Stimulated activated CD4-positive, alpha-beta T cell treated with anti-CD3 and anti-CD28 coated beads, Interleukin-2, amount 100 ng/mL, for 24 hours (primary cell): Measurements from ENCODE around the gene SYNE2.
"Not testable (repeated sequence)": the region's sequence is repeated elsewhere in the genome, so short reads cannot be mapped to it uniquely, and the experiment has no call there.

Experiments used
- DNase-seq, 2 donors: peaks; one replicate each; pipeline ENCODE4 v3.0.0-alpha.2; 2020

SYNE2 gene

GRCh38 chr14:64091217-64091616 is 238.4 kb downstream of the SYNE2 start:
- no peak for DNase-seq

DNA sequence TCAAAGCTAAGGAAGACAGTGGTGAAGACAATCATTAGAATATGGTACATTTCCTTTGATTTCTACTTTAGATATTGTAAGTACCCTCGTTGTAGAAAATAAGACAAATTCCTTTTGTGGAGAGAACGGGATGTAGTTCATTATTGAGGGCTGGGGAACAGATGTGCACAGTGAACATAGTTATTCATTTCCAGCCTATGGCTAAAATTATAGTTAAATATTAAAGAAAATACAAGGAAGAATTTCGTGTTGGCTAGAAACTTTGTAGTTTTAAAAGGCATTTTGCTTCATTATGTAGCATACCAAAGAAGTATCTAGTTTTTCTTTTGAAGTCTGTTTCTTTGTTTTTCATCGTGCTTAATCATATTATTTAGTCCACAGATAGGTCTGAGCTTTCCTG is 239.5 kb downstream of the SYNE2 start:
- DNase-seq, result no peak

DNA sequence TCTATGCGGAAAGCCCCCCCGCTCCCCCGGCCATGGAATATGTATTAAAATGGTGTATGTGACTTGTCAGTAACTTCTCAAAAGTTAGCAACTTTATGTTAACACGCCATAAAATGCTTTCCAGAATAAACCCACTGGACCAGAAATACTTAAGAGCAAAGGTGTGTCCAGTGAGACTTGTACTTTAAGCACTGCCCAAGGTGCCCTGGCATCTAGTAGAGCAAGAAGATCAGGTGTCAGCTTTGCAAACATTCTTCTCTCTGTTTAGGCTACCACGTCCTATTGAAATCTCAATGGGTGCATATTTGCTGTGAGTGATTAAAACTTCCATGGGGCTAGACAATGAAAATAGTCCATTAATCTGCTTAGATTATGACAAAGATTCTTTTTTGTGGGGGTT is 240.1 kb downstream of the SYNE2 start:
- no peak for DNase-seq

DNA sequence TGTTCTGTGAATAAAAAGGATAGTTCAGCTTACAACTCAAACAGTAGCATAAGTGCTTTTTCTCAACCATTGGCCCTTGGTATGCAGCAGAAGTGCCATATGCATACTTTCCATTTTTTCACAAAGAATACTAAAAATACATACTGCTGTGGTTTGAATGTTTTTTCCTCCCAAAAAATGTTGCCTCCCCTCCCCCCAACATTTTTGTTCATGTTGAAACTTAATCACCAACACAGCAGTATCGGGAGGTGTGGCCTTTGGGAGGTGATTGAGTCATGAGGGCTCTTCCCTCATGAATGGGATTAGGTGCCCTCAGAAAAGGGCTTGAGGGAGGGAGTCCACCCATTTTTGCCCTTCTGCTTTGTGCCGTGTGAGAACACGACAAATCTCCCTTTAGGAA is 242.8 kb downstream of the SYNE2 start:
- DNase-seq, result peak in 1 of 2 donors; percentile 2

GRCh38 chr14:64098120-64098519 is 245.3 kb downstream of the SYNE2 start:
- DNase-seq, result no peak

DNA sequence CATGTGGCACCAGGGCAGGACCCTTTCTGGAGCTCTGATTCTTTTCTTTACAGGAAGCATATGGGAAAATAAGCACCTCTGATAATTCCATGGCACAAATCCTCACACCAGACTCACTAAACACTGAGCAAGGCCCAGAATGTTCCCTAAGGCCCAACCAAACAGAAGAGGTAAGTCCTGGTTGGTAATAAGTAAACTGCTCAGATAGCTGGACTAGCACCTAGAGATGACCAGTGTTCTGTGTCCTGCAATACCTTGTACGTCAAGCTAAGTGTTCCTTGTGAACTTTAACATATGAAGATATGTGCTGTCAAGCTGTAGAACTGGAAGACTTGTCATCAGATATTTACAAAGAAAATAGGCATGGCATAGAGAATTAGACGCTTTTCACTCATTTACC is 254.6 kb downstream of the SYNE2 start:
- DNase-seq, result no peak

- no peak for DNase-seq
Observed at GRCh38 chr14:64109819-64110554, 257.2 kb downstream of the SYNE2 start.

GRCh38 chr14:64110802-64111201 is 258.0 kb downstream of the SYNE2 start:
- DNase-seq, result no peak

- no peak for DNase-seq
Observed at GRCh38 chr14:64112867-64113678, 260.3 kb downstream of the SYNE2 start.

DNA sequence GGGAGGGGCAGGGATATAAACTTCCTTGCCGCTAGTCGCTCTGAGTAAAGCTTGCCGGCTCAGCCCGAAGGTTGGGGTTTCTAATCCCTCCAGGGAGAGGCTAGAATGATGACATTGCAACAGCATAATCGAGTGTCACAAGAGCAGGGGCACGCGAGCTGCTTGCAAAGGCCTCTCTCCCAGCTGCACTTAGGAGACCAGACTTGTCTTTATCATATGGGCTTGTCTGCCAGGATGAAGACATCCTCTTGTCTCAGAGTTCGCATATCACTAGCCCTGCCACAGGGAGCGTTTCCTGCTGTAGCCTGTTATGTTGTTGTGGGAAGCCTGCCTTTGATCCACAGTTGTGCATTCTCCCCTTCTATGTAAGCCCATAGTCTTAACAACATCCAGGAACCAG is 261.4 kb downstream of the SYNE2 start:
- DNase-seq, result no peak

- no peak for DNase-seq
Observed at GRCh38 chr14:64114796-64115195, 262.0 kb downstream of the SYNE2 start.

- DNase-seq, result no peak
Observed at GRCh38 chr14:64115401-64115800, 262.6 kb downstream of the SYNE2 start.

DNA sequence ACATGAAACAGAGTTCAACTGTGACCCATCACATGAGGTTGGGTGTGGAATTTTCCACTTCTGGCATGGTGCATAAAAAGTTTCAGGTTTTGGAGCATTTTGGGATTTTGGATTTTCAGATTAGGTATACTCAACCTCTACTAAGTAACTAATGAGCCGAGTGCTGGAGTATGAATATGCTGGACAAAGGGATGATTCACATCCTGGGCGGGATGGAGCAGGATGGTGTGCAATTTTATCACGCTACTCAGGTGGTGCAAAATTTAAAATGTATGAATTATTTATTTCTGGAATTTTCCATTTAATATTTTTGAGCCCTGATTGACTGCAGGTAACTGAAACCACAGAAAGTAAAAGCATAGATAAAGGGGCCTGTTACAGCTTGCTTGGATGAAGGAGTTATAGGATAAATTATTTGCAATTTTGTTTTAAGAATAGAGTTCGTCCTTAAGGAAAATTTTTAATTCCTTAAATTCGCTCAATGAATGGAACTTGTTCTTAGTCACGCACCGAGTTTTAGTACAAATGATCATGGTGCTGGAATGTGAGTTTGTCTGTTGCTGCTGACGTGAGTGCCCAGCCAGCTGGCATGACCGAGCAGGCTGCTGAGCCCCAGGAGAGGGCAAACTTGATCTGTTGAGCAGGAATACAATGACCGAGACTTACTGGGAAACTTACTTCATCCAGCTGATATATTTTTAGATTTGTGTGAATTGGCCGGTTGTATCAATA is 265.0 kb downstream of the SYNE2 start:
- DNase-seq, result no peak

DNA sequence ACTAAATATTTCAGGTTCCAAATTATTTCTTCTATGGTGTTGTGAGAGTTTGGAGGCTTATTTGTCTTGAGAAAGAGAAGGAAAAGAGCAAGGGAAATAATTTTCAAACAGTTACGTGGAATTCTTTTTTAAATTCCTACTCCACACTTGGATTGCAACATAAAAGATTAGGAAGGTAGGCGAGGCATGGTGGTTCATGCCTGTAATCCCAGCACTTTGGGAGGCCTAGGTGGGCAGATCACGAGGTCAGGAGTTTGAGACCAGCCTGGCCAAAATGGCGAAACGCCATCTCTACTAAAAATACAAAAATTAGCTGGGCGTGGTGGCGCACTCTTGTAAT is 265.6 kb downstream of the SYNE2 start:
- DNase-seq, result not testable (repeated sequence)

- DNase-seq, result no peak
Observed at GRCh38 chr14:64118892-64119291, 266.1 kb downstream of the SYNE2 start.

- DNase-seq, result no peak
Observed at GRCh38 chr14:64119500-64119899, 266.7 kb downstream of the SYNE2 start.

DNA sequence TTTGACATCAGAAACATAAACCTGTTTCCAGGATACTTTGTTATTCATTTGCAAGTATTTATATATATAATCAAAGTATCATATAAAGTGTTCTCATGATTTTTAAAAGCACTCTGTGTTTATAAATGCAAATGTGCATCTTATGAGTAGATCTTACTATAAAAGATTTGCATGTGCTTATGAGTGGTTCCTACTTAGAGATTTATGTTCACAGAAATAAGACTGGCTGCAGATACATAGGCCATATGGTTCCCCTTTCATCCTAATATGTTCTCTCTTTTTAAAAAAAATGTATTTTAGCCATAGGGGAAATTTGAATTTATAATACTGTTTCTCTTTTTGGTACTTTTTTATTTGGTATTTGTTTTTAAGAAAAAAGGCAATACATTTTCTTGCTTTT is 267.2 kb downstream of the SYNE2 start:
- DNase-seq, result no peak

DNA sequence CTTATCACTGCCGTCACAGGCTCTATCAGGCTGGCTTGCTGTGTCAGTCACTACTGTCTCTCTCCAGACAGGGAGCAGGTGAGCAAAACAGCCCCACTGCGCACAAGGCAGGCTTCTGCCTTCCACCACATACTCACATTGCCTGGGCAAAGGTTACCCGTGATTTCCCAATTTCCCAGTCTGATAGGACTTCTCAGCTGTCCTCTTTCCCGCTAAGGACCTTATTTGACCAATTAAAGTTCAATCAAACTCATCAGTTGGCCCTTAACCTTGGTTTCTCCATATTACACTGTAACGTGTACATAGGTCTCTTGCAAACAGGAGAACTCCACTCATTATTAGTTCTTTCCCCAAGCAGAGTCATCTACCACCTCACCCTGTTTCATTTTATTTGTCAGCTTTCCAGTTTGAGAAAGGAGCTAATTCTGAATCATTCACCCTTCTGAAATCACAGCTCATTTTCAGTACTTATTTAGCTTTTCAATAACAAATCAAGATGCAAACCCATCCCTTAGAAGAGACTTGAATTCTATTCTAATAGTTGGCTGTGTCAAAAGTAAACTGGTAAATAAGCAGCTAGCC is 270.5 kb downstream of the SYNE2 start:
- no peak for DNase-seq

DNA sequence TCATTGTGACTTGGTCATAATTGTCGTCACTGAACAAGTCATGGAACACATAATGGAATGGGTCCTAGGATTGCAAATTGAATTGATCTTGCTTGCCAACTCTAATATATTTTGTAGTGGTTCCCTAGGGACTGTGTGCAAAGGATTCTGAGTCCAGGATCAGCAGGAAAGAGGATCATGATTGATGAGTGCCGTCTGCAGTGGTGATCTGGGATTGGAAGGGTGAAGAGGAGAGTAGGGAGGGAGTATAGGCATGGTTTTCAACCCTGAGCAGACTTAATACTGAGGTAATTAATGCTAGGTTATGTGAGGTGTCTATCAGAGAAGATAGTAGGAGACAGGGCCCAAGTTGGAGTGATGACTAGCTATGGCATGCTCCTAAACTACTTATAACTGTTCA is 272.5 kb downstream of the SYNE2 start:
- no peak for DNase-seq

DNA sequence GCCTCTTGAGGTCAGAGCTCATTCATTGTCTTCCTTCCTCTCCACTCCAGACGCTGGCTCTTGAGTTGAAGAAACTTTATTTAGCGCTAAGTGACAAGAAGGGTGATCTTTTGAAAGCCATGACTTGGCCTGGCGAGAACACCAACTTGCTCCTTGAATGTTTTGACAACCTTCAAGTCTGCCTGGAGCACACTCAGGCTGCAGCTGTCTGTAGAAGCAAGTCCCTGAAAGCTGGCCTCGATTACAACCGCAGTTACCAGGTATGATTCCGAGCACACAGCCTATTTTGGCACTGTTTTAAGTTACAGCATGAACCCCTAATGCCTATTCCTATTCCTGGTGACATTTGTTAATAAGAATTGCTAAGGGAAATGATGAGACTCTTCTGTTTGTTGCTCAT is 273.7 kb downstream of the SYNE2 start:
- no peak for DNase-seq

- DNase-seq, result no peak
Observed at GRCh38 chr14:64137657-64138290, 285.0 kb downstream of the SYNE2 start.

DNA sequence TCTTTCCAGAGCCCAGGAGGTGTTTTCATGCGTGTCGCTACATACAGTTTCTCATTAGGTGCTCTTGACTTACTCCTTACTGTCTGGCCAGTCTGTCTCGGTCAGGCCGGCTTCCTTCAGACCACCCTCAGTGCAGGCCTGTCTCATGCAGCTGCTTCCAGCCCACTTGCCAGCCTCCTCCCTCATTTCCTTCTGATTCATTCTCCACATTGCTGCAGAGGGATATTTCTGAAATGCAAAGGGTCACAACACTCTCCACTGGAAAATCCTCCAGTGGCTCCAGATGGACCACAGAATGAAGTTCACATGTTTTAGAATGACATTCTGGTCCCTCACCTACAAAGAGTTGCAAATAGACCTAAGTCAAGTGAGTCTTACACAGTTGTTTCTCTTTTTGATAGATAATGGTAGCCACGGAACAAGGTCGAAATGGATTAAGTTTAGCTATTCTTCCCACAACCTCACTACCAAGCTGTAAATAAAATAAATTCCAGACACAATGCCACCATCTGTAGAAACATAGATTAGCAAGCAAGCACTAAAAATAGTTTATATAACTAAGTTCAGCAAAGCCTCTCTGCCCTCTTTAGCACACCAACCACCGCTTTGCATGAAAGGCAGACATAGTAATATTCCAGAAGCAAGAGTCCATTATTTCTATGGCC is 294.5 kb downstream of the SYNE2 start:
- DNase-seq, result no peak
